Keratinocyte (primary cell): ENCODE results near the gene NDRG4. TPM values are rescaled to one million over a fixed set of nuclear protein-coding genes. Genes with fewer than 3 reads are reported as not detected.

ENCODE experiments used
- DNase-seq: peaks from one replicate; pipeline ENCODE4 v3.0.0-alpha.2; 2011; ENCODE audit warnings: low read depth, missing footprints, low spot score
- FAIRE-seq: peaks from 2 replicates; lab custom pipeline; 2011; peaks lifted over from hg19 to GRCh38; lab: Jason Lieb, UNC
- H2AFZ ChIP-seq: 2 replicates; pipeline ENCODE4 v1.6.0; 2012; ENCODE audit warnings: low read length, control low read depth, inconsistent platforms; ENCODE audit not compliant: control insufficient read depth
- H3K27ac ChIP-seq: 2 replicates; pipeline ENCODE4 v1.5.1; 2011; ENCODE audit warnings: low read length; ENCODE audit not compliant: control insufficient read depth, insufficient read depth
- H3K27me3 ChIP-seq: 3 replicates; pipeline ENCODE4 v1.6.0; 2011; ENCODE audit warnings: low read length; ENCODE audit not compliant: control insufficient read depth, insufficient read depth; ENCODE audit errors: extremely low read depth
- H3K36me3 ChIP-seq, 2 experiments: 2 replicates in 1 of 2; 3 replicates in 1 of 2; pipeline ENCODE4 v1.5.1; 2011; ENCODE audit warnings: low read length in 2 of 2, mild to moderate bottlenecking in 1 of 2; ENCODE audit not compliant: control insufficient read depth in 2 of 2, insufficient read depth in 2 of 2; ENCODE audit errors: extremely low read depth in 1 of 2
- H3K4me1 ChIP-seq: 3 replicates; pipeline ENCODE4 v1.5.1; 2011; ENCODE audit warnings: low read length; ENCODE audit not compliant: control insufficient read depth, insufficient read depth; ENCODE audit errors: extremely low read depth
- H3K4me2 ChIP-seq: 3 replicates; pipeline ENCODE4 v1.6.0; 2011; ENCODE audit warnings: low read depth, low read length; ENCODE audit not compliant: control insufficient read depth, insufficient read depth; ENCODE audit errors: extremely low read depth
- H3K4me3 ChIP-seq, 3 experiments: fragments of 200-600 bp in 1 of 3; sonication (generic) in 1 of 3; 2 replicates in 2 of 3; 3 replicates in 1 of 3; pipeline ENCODE4 v1.5.1; 2011 to 2016; ENCODE audit warnings: low read length in 3 of 3, mild to moderate bottlenecking in 3 of 3, control low read depth in 2 of 3, inconsistent platforms in 1 of 3, low read depth in 1 of 3, mixed read lengths in 1 of 3, mixed run types in 1 of 3, moderate library complexity in 1 of 3; ENCODE audit not compliant: control insufficient read depth in 2 of 3, insufficient read depth in 2 of 3; ENCODE audit errors: extremely low read depth in 1 of 3
- H3K79me2 ChIP-seq: 2 replicates; pipeline ENCODE4 v1.6.0; 2012; ENCODE audit warnings: low read length; ENCODE audit not compliant: control insufficient read depth, insufficient read depth
- H3K9ac ChIP-seq: 3 replicates; pipeline ENCODE4 v1.6.0; 2011; ENCODE audit warnings: low read length; ENCODE audit not compliant: control insufficient read depth, insufficient read depth; ENCODE audit errors: extremely low read depth
- H3K9me1 ChIP-seq: 3 replicates; pipeline ENCODE4 v1.6.0; 2011; ENCODE audit warnings: low read length; ENCODE audit not compliant: control insufficient read depth, insufficient read depth; ENCODE audit errors: extremely low read depth
- H3K9me3 ChIP-seq: 2 replicates; pipeline ENCODE4 v1.5.1; 2012; ENCODE audit warnings: low read depth, low read length; ENCODE audit not compliant: control insufficient read depth
- H4K20me1 ChIP-seq: 3 replicates; pipeline ENCODE4 v1.6.0; 2011; ENCODE audit warnings: low read length; ENCODE audit not compliant: control insufficient read depth, insufficient read depth; ENCODE audit errors: extremely low read depth
- CTCF ChIP-seq, 3 experiments: IDR thresholded peaks in 1 of 3; conservative IDR thresholded peaks in 1 of 3; optimal IDR thresholded peaks in 1 of 3; 2 replicates in 2 of 3; 3 replicates in 1 of 3; pipeline versions ENCODE3 to v1.5.1; 2011; ENCODE audit warnings: low read length in 3 of 3, mild to moderate bottlenecking in 3 of 3, moderate library complexity in 2 of 3, control low read depth in 1 of 3, inconsistent platforms in 1 of 3; ENCODE audit not compliant: insufficient read depth in 2 of 3; ENCODE audit errors: extremely low read depth in 1 of 3
- EZH2 ChIP-seq: IDR thresholded peaks from one replicate; pipeline ENCODE4 v1.6.1; 2012; ENCODE audit warnings: inconsistent platforms, mild to moderate bottlenecking, low read length, moderate library complexity
- dilution Hi-C: fragments of 300-500 bp; cut with MboI; formaldehyde crosslinking; loops from one replicate; pipeline ENCODE4 v1.7.0; 2020; ENCODE audit warnings: low sequenced_read_pairs; ENCODE audit not compliant: extremely low pct_ligation_motif_present
- polyA plus RNA-seq, 5 experiments: library from polyadenylated mRNA; depleted of rRNA in 3 of 5; stranded (reverse) in 3 of 5; stranded (forward) in 1 of 5; unstranded in 1 of 5; fragments of >200 nt; gene quantifications; 1 replicate in 1 of 5; 2 replicates in 3 of 5; 3 replicates in 1 of 5; pipeline versions ENCODE4 v1.2.1 to v1.2.3, GENCODE V29; 2011 to 2012; ENCODE audit warnings: missing spikeins in 2 of 5, low read depth in 1 of 5, low replicate concordance in 1 of 5

NDRG4 gene
- polyA plus RNA-seq, 1 donor (not counting 4 experiments of a cell fraction or from before 2014, with no cell fraction given): 1.1 TPM

- FAIRE-seq (no peak), DNase-seq (no peak)
- Histone ChIP-seq H2AFZ (no peak overlapping the region), H3K27me3 (peaks cover 13% of the 10 kb centered on the region), H3K27ac (no peak overlapping the region), H3K9me1 (no peaks in the 10 kb centered on the region), H3K9ac (no peak overlapping the region), H3K79me2 (no peaks in the 10 kb centered on the region), H3K36me3 (no peaks in the 10 kb centered on the region), H3K9me3 (no peaks in the 10 kb centered on the region), H3K4me3 (no peak overlapping the region), H3K4me2 (no peak overlapping the region), H4K20me1 (no peaks in the 10 kb centered on the region), H3K4me1 (no peaks in the 10 kb centered on the region)
- dilution Hi-C loops: loop anchor here (10.0 kb wide), 1 partner anchor 118 kb away; no protein-coding TSS in a partner anchor
- TF ChIP-seq CTCF (optimal IDR thresholded peaks at IDR 0.05 in 1 of 3, IDR thresholded peaks at IDR 0.05 in 1 of 3, conservative IDR thresholded peaks at IDR 0.05 in 1 of 3; ENCODE audit: extremely low read depth in 1 of 3, insufficient read depth in 2 of 3, low read length in 3 of 3) (no peak), EZH2 (no peak)
Observed at GRCh38 chr16:58452640-58453039, 47.3 kb upstream of the NDRG4 start.

GRCh38 chr16:58454178-58454577 lies 45.8 kb upstream of the NDRG4 start:
- H3K27ac ChIP-seq: no peak overlapping the region
- FAIRE-seq (no peak), DNase-seq (no peak)
- no peaks in the 10 kb centered on the region for H3K79me2 ChIP-seq
- TF ChIP-seq EZH2 (no peak), CTCF (optimal IDR thresholded peaks at IDR 0.05 in 1 of 3, IDR thresholded peaks at IDR 0.05 in 1 of 3, conservative IDR thresholded peaks at IDR 0.05 in 1 of 3; ENCODE audit: extremely low read depth in 1 of 3, insufficient read depth in 2 of 3, low read length in 3 of 3) (no peak)
- H3K4me2 ChIP-seq: no peak overlapping the region
- no peak overlapping the region for H3K9ac ChIP-seq
- H3K4me3 ChIP-seq: no peak overlapping the region
- H4K20me1 ChIP-seq: no peaks in the 10 kb centered on the region
- peaks cover 13% of the 10 kb centered on the region for H3K27me3 ChIP-seq
- H3K9me3 ChIP-seq: no peaks in the 10 kb centered on the region
- H2AFZ ChIP-seq: no peak overlapping the region
- dilution Hi-C loops: loop anchor here (10.0 kb wide), 1 partner anchor 119 kb away; no protein-coding TSS in a partner anchor
- H3K36me3 ChIP-seq: no peaks in the 10 kb centered on the region
- no peaks in the 10 kb centered on the region for H3K9me1 ChIP-seq
- H3K4me1 ChIP-seq: no peaks in the 10 kb centered on the region
